Measurements from ENCODE around the gene PAEP.

Gene PAEP

GRCh38 chr9:135604437-135605237 is 43.1 kb downstream of the PAEP start:
- no peak for DNase-seq

GRCh38 chr9:135605238-135605781 is 43.8 kb downstream of the PAEP start:
- DNase-seq = no peak

DNA sequence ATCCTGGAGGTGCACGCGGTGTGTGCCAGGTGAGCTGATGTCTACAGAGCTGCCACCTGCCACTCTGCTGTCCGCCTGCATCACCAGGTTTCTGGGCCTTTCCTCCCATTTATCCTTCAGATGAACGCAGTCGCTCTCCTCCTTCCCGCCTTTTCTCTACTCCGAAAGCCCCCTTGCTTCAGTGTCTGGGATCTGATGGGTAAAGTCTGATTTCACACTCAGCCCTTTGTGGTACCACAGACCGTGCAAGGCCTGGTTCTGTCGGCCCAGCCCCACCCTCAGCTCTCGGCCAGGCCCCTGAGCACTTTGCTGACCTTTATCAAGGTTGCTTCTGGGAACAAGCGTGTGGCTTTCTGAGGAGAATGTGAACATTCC is 45.3 kb downstream of the PAEP start:
- no peak for DNase-seq

DNA sequence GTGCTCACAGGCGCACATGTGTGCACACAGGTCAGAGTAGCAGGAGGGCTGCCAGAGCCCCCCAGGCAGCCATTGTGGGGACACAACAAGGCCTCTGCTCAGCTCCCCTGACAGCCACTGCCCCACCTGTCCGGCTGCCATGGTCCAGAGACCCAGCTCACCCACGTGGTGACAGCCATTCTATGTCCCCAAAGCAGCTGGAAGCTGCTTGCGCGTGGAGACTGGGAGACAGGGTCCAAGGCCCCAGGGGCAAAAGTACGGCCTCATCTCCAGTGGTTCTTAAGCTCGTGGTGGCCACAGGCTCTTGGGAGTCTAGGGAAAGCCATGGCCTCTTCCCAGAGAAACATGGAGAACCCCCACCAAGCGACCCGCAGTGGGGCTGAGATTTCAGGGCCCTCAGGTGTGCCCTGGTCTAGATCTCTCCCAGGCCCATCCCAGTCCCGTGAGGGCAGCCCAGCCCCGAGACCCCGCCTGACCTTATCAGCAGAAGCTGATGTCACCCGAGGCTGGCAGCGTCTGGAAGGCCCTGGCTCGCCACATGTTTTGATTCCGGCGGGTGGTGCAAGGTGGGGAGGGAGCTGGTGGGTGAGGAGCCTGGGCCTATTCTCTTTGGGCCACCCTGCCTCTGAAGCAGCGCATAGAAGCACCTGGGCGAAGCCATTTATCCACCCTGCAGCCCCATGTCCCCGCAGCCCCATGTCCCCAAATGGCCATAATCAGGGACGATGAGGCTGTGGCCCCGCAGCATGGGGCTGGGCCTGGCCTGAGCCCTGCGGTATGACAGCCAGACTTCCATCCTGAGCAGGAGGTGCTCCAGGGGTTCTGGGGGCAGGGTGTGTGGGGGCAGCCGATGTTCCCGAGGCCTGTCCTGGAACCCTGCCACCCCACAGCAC is 46.1 kb downstream of the PAEP start:
- DNase-seq = no peak

DNA sequence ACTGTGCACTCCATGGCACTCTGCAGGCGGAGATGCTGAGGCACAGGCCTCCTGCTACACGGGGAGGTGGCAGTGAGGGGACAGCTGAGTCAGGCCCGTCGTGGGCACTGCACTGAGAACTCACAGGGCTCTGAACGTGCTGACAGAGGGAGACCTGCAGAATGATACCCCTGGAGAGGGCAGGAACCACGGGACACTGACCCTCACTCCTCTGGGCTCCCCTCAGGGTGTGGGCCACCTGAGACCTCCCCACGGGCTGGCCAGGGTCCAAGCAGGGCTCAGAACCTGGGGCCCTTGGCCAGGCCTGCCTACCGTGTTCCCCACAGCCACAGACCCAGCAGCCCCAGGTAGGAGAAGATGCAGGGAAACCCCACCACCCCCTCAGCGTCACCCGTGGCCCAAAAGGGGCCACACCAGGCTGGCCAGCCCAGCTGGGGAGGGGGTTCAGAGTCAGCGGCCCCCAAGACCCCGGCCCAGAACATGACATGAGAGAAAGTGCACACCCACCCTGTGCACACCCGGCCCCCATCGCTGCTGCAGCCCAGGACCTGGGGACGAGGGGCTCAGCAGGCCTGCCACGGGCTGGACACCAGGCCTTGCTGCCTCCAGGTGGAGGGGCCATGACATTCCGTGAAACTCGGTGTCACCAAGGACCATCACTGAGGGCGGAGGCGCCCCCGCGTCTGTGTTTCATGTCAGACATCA is 46.9 kb downstream of the PAEP start:
- DNase-seq = no peak

DNA sequence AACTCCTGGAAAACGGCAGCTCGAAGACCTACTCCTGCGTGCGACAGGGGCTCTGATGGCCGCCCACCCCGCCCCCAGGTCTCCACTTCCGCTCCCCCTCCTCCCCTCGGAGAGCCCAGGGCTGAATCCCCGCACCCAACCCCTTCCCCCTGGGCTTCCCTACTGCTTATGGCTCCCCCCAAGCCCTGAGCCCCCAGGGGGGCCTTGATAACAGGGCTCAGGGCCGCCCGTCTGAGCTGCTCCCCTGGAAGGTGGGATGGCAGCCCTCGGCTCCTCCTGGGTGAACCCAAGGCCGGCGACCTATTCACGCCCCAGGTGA is 47.4 kb downstream of the PAEP start:
- no peak for DNase-seq

DNA sequence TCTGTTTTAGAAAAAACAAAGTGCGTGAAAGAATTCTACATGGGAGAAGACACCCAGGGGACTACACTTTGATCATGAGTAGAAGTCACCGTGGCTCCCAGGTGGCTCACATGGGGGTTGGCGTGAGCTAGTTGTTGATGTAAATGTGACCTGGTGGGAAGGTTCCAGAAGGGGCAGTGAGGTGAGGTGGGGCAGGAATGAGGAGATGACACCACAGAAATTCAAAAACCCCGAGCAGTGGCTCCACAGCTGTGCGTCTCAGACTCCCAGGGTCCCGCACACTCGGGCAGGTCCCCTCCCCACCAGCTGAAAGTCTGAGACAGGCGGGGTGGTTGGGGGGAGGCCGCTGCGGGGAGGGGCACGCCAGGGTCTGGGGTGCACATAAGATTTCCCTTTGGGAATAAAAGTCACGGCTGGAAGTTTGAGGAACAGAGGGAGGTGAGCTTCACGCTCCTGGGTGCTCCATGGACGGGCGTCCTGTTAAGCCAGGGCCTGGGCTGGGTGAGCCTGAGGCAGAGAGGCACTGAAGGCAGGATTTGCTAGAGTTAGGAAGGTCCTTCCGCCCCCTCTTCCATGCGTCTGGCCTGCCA is 47.9 kb downstream of the PAEP start:
- DNase-seq = no peak

- DNase-seq = no peak
Observed at GRCh38 chr9:135610290-135611141, 49.0 kb downstream of the PAEP start.

DNA sequence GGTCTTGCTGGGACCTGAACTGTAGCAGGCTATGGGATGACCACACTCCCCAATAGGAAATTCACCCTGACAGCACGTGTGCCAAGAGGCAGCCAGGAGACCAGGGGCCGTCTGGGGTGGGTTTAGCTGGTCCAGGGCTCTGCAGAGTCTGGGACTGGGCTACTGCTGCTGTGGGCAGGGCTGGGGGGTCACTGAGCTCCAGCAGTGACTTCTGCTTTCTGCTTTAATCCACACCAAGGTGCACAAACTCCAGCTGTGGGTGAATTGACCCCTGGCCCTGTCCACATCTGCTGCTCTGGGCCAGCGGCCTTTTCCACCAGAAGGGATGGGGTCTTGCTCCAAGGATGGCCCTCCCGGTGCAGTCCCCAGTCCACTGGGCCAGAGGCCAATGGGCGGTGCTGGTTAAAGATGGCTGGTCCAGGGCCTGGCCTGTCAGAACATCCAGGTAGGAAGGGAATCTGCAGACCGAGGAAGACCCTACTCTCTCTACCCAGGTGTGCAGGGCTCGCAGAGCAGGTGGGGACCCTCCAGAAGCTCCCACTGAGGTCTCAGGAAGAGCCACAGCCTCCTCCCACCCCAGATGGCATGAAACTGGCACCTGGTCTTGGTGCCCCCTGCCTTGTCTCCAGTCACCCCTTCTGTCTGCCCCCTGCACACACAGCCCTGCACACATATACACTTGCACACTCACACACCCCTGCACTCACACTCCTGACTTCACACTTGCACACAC is 49.8 kb downstream of the PAEP start:
- DNase-seq = no peak

- no peak for DNase-seq
Observed at GRCh38 chr9:135611875-135612209, 50.3 kb downstream of the PAEP start.

DNA sequence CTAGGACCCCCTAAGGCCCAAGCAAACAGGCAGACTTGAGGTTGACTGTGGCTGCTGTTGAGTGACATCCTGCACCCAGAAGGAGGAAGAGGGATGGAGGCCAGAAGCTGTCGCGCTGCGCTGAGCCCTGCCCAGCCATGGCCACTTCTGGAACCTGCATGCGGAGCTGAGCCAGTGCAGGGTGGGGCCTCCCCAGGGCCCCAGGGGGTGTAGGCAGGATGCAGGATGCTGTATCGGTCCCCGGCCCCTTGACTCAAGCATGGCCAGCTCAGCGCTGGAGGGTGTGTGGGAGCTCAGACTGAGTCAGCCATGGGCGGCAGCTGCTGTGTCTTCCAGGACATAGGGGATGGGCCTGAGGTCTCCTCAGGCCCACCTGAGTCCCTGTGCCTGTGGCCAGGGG is 50.9 kb downstream of the PAEP start:
- DNase-seq = no peak

- no peak for DNase-seq
Observed at GRCh38 chr9:135612981-135613910, 51.7 kb downstream of the PAEP start.

DNA sequence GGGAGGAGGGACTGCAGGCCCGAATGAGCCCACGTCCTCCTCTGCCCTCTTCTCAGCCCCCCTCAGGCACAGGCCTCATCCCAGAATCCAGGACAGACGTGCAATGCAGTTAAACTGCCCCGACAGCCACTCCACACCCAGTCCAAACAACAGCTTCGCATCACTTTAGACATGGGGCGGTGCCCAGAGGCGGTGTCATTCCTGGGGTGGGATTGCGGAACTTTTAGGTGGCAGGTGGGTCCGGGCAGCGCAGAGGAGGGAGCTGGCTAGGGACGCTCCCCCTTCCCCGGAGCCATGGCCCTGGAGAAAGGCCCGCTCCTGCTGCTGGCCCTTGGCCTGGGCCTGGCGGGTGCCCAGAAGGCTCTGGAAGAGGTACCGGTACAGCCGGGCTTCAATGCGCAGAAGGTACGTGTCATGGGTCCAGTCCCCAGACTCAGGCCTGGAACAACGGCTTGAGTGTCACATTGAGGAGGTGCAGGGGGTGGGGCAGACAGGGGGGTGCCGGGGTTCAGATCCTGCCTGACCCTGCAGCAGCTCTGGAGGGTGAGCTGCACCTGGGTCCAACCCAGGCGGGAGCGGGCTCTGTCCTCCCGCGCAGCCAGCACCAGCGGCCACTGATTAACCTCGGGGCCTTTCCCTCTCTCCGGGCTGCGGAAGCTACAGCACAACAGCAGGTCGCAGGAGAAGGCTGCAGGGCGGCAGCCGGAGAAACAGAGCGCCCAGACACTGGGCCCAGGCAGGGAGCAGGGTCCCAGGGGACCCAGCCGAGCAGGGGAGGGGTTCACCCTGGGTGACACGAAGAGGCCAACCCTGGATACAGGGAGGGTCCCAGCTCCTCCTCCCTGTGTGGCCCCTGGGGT is 52.6 kb downstream of the PAEP start:
- no peak for DNase-seq

DNA sequence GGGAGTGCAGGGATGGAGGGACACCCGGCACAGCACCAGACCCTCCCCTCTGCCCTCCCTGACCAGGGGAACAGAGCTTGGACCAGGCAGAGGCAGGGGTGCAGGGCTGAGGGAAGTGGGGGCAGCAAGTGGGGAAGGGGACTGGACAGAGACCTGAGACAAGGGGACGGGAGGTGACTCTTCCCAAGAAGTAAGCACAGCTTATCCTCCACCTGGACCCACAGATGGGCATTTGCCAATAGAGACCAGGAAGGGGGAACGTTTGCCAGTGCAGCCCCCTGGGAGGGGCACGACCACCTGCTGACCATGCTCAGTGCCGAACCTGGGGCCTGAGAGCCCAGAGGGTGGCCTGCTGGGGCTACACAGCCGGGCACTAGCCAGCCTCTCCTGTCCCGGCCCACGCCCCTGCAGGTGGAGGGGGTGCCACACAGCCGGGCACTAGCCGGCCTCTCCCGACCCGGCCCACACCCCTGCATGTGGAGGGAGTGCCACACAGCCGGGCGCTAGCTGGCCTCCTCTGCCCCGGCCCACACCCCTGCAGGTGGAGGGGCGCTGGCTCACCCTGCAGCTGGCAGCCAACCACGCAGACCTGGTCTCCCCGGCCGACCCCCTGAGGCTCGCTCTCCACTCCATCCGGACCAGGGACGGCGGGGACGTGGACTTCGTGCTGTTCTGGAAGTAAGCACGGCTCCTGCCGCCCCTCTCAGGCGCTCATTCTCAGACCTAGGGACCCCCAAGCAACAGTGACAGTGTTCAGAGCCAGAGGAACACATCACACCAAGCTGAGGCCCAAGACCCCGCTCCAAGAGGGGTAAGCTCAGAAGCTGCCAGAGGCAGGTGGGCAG is 53.5 kb downstream of the PAEP start:
- DNase-seq = no peak

GRCh38 chr9:135615666-135616618 is 54.4 kb downstream of the PAEP start:
- no peak for DNase-seq

All from NCI-H2081 treated with DMSO at 0.1 percent for 48 hours (cell line).